GM18858 (cell line): Measurements from ENCODE around the gene NFASC.

Source experiments
- ATAC-seq: cut with Tn5 transposase; IDR thresholded peaks from one replicate; pipeline ENCODE4 v1.9.1; 2021; ENCODE audit not compliant: unreplicated experiment

NFASC gene

GRCh38 chr1:204958317-204959307, 88.0 kb downstream of the NFASC start:
- no peak for ATAC-seq

DNA sequence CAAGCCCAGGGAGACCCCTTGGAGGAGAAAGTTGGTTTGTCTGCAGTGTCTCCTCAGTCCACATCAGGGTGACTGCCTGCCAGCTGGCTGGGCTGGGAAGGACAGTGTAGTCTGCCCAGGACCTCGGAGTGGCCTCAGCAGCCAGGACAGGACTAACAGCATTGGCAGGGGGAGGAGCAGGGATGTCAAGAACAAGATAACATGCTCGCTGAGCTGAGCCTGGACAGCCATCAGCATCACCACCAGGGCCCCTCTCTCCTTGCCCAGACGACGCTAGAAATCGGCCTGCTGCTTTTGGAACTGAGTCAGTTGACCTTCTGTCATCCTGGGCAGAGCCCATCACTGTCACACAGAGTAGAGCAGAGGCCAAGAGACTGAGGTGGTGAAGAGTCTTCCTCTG, 88.7 kb downstream of the NFASC start:
- ATAC-seq = no peak

- no peak for ATAC-seq
These were observed 89.2 kb downstream of the NFASC start for GRCh38 chr1:204959836-204960235.

DNA sequence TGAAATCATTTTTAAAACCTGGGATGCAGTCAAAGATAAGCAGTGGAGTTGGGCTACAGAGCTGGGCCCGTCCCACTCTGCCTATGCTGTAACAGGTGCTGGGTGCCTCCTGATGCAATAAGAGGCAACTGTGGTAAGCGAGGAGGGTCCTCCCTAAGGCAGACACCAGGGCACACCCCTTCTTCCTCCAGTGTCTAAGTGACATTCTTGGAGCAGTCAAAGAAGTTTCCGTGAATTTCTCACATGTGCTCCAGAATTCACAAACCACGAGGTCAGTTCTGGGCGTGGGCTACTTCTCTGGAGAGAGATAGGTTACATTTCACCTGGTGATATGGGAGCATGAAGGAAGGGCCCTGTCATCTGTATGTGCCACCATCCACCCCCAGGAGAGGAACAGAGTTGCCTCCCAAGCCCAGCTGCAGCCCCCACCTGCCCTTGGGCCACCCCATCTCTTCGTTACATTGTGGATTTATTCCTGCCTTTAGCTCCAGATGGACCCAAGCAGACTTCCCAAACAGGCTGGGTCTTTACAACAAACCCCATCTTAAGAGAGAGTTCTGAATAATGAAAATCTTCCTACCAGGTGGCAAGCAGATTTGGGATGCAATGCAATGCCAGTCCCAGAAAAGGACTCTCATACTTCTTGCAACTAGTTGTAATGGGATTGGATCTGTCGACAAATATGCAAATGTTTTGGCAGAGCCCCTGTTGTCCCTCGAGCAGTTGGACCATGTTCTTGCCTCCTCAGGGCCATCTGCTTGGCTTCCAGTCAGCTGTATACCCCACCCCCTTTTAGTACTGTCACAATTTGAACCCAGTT, 89.9 kb downstream of the NFASC start:
- ATAC-seq = no peak

GRCh38 chr1:204961765-204962419, 91.2 kb downstream of the NFASC start:
- no peak for ATAC-seq

- no peak for ATAC-seq
These were observed 92.3 kb downstream of the NFASC start for GRCh38 chr1:204962742-204963632.

- ATAC-seq = no peak
These were observed 96.8 kb downstream of the NFASC start for GRCh38 chr1:204967451-204967850.

- ATAC-seq = no peak
These were observed 97.5 kb downstream of the NFASC start for GRCh38 chr1:204968135-204968534.

DNA sequence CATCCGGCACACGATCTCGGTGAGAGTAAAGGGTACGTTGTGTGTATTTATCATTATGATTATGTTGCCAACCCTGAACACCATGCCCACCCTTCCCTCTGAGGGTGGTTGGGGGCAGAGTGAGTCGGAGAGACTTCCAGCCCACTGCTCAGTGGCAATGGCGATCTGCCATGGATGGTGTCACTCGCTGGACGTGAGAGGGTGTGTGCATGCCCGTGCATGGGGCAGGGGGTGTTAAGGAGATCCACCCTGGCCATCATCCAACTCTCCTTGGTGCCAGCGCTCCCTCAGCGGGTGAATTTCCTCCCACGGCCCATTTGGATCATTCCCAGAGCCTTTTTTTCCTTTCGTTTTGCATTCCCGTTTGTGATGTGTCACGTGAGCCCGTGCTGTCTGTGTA, 98.3 kb downstream of the NFASC start:
- no peak for ATAC-seq

GRCh38 chr1:204970937-204971336, 100.3 kb downstream of the NFASC start:
- no peak for ATAC-seq

- ATAC-seq = no peak
These were observed 101.1 kb downstream of the NFASC start for GRCh38 chr1:204971517-204972336.

- no peak for ATAC-seq
These were observed 101.8 kb downstream of the NFASC start for GRCh38 chr1:204972426-204972825.

DNA sequence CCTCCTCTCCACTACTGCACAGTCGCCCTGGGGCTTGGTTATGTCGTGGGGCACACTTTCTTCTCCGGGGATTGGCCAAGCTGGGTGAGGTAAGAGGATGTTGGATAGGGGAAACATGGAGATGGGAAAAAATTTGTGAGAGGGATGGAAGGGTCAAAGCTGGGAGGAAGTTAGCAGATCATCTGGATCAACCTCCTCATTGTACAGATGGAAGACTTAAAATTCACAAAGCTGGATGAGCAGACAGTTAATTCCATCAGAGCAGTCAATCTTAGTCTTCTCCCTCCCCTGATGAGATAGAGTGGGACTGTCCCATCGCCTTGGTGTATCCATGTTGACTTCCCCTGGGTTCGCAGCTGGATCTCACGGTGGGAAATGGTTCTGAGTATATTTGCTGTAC, 102.8 kb downstream of the NFASC start:
- ATAC-seq = no peak

DNA sequence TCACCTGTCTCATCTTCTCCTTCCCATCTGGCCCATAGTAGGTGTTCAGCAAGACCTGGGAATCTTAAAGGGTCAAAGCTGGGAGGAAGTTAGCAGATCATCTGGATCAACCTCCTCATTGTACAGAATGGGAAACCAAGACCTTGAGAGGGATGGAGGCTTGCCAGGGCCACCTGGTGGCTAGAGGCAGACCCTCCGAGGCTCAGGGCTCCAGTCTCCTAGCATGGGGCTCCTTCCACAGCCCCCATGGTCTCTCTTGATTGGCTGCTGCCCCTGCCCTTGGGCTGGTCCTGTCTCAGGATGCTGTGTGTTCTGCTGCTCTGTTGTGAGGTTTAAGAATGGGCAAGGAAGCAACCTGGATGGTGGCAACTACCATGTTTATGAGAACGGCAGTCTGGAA, 103.7 kb downstream of the NFASC start:
- ATAC-seq = no peak

DNA sequence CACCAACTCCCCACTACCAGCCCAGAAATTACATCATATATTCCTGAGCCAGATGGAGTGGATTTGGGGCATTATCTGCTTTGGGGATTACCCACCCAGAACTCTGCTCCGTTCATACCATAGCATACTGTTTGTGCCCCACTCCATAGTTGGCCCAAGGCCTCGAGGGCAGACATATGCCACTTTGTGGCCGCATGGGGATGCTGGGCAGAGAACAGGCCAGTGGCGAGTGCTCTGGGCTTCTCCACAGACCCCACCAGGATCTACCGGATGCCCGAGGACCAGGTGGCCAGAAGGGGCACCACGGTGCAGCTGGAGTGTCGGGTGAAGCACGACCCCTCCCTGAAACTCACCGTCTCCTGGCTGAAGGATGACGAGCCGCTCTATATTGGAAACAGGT, 104.4 kb downstream of the NFASC start:
- ATAC-seq = no peak

- no peak for ATAC-seq
These were observed 105.0 kb downstream of the NFASC start for GRCh38 chr1:204975568-204976235.

DNA sequence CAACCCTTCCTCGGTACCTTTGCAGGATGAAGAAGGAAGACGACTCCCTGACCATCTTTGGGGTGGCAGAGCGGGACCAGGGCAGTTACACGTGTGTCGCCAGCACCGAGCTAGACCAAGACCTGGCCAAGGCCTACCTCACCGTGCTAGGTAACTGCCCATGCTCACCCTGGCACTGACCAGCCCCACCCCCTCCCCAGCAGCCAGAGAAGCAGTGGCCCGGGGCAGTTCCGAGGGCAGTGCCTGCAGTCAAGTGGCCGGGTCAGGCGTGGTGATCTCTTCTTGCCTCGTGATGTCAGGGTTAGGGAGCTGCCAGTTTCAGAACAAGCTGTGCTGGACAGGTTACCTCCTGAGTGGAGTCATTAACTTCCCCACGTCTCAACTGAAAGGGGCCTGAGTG, 106.0 kb downstream of the NFASC start:
- ATAC-seq = no peak

GRCh38 chr1:204977318-204977717, 106.7 kb downstream of the NFASC start:
- no peak for ATAC-seq

- ATAC-seq = no peak
These were observed 108.1 kb downstream of the NFASC start for GRCh38 chr1:204978782-204979181.
